ENCODE results near the gene HINT2.

HINT2 gene

DNA sequence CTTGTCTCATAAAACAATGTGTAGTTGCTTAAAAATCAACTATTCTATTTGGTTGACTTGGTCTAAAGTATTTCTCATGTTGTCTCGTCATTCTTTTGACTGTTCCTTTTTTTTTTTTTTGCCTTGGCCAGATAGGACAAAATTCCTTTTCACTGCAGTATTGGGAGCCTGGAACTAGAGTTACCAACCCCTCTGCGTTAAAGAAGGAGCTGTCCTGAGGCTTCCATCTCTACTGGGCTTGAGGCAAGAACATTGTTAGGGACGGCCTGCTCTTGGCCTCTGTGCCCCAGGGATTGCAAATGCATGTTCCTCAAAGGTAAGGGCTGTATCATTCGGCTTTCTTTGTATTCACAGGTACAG lies 24.8 kb downstream of the HINT2 start:
- no peaks in the 10 kb centered on the region for H3K9me3 ChIP-seq (ENCODE audit: insufficient read depth, low read length)
- H3K9ac ChIP-seq (ENCODE audit: low read length), result no peak overlapping the region
- H3K36me3 ChIP-seq (replicated peaks; ENCODE audit: low read depth, low read length), result no peaks in the 10 kb centered on the region
- H3K4me1 ChIP-seq (ENCODE audit: low read length), result peaks cover 47% of the 10 kb centered on the region
- no peak overlapping the region for H3K4me3 ChIP-seq (ENCODE audit: low read length)
- H3K79me2 ChIP-seq (ENCODE audit: low read length), result no peaks in the 10 kb centered on the region
- TF ChIP-seq EZH2phosphoT487 (IDR thresholded peaks at IDR 0.05; ENCODE audit: low read depth), result no peak
- TF ChIP-seq, protein P1, sequence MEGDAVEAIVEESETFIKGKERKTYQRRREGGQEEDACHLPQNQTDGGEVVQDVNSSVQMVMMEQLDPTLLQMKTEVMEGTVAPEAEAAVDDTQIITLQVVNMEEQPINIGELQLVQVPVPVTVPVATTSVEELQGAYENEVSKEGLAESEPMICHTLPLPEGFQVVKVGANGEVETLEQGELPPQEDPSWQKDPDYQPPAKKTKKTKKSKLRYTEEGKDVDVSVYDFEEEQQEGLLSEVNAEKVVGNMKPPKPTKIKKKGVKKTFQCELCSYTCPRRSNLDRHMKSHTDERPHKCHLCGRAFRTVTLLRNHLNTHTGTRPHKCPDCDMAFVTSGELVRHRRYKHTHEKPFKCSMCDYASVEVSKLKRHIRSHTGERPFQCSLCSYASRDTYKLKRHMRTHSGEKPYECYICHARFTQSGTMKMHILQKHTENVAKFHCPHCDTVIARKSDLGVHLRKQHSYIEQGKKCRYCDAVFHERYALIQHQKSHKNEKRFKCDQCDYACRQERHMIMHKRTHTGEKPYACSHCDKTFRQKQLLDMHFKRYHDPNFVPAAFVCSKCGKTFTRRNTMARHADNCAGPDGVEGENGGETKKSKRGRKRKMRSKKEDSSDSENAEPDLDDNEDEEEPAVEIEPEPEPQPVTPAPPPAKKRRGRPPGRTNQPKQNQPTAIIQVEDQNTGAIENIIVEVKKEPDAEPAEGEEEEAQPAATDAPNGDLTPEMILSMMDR (IDR thresholded peaks at IDR 0.05; ENCODE audit: low read depth, low read length), result no peak
- H3K27me3 ChIP-seq (ENCODE audit: low read depth, low read length), result no peaks in the 10 kb centered on the region
- no peak overlapping the region for H3K27ac ChIP-seq (ENCODE audit: low read length)
- H3K4me2 ChIP-seq (ENCODE audit: low read length), result no peak overlapping the region
- no peaks in the 10 kb centered on the region for H4K20me1 ChIP-seq (ENCODE audit: insufficient read depth, low read length)
- H2AFZ ChIP-seq (ENCODE audit: low read depth, low read length), result no peak overlapping the region

DNA sequence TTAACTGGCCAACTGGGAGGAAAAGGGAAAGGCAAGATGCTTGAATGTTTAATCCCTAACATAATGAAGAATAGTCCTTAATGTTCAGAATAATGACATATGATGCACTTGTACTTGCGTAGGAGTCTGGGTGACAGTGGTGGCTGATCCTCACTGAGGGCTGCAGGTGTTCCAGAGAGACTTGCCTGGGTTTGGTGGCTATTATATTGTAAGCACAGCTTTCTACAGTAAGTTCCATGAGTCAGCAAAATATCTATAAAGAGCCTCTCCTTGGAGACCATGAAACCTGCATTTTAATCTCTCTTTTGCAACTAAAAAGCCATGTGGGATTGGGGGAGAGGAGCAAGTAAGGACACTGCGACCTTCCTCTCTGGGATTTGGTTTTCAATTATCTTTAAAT lies 25.3 kb downstream of the HINT2 start:
- H3K9me3 ChIP-seq (ENCODE audit: insufficient read depth, low read length), result no peaks in the 10 kb centered on the region
- no peaks in the 10 kb centered on the region for H3K27me3 ChIP-seq (ENCODE audit: low read depth, low read length)
- no peaks in the 10 kb centered on the region for H3K36me3 ChIP-seq (replicated peaks; ENCODE audit: low read depth, low read length)
- H3K4me3 ChIP-seq (ENCODE audit: low read length), result no peak overlapping the region
- no peak overlapping the region for H2AFZ ChIP-seq (ENCODE audit: low read depth, low read length)
- TF ChIP-seq EZH2phosphoT487 (IDR thresholded peaks at IDR 0.05; ENCODE audit: low read depth), result no peak
- TF ChIP-seq, protein P1 (IDR thresholded peaks at IDR 0.05; ENCODE audit: low read depth, low read length), result no peak
- peaks cover 50% of the 10 kb centered on the region for H3K4me1 ChIP-seq (ENCODE audit: low read length)
- no peak overlapping the region for H3K27ac ChIP-seq (ENCODE audit: low read length)
- H3K4me2 ChIP-seq (ENCODE audit: low read length), result no peak overlapping the region
- H3K9ac ChIP-seq (ENCODE audit: low read length), result no peak overlapping the region
- no peaks in the 10 kb centered on the region for H4K20me1 ChIP-seq (ENCODE audit: insufficient read depth, low read length)
- H3K79me2 ChIP-seq (ENCODE audit: low read length), result no peaks in the 10 kb centered on the region

DNA sequence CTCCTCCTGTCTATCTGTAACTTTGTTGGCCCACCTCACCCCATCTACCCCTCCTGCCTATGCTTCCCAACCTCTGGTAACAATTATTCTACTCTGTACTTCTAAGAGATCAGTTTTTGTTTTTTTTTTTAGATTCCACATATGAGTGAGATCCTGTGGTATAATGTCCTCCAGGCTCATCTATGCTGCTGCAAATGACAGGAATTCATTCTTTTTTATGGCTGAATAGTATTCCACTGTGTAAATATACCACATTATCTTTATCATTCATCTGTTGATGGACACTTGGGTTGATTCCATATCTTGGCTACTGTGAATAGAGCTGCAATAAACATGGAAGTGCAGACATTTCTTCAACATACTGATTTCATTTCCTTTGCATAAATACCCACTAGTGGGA lies 31.4 kb downstream of the HINT2 start:
- Histone ChIP-seq H4K20me1 (ENCODE audit: insufficient read depth, low read length) (no peaks in the 10 kb centered on the region), H3K4me2 (ENCODE audit: low read length) (no peak overlapping the region), H2AFZ (ENCODE audit: low read depth, low read length) (no peak overlapping the region), H3K79me2 (ENCODE audit: low read length) (no peaks in the 10 kb centered on the region), H3K9me3 (ENCODE audit: insufficient read depth, low read length) (no peaks in the 10 kb centered on the region), H3K27me3 (ENCODE audit: low read depth, low read length) (no peaks in the 10 kb centered on the region), H3K9ac (ENCODE audit: low read length) (no peak overlapping the region), H3K4me1 (ENCODE audit: low read length) (peaks cover 23% of the 10 kb centered on the region), H3K4me3 (ENCODE audit: low read length) (no peak overlapping the region), H3K27ac (ENCODE audit: low read length) (no peak overlapping the region), H3K36me3 (replicated peaks; ENCODE audit: low read depth, low read length) (peaks cover 4% of the 10 kb centered on the region)
- TF ChIP-seq, protein P1 (IDR thresholded peaks at IDR 0.05; ENCODE audit: low read depth, low read length), result no peak
- TF ChIP-seq EZH2phosphoT487 (IDR thresholded peaks at IDR 0.05; ENCODE audit: low read depth), result no peak

DNA sequence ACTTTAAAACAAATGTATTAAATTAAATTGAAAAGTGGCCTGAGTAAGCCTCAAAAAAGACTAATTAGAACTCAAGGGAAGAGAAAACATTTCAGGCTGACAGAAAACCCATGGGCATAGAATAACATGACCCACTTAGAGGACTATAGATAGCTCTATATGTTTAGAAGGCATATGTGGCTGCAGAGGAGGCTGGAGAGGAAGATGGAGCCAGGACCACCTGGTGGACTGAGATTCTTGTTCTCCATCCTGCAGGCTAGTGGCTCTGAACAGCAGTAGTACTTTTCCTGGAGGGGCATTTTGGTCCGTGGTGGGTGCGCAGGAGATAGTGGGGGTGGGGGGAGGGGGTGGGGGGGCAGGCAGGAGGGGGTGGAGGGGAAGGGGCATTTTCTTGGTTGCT lies 33.8 kb downstream of the HINT2 start:
- Histone ChIP-seq H3K79me2 (ENCODE audit: low read length) (no peaks in the 10 kb centered on the region), H3K27me3 (ENCODE audit: low read depth, low read length) (no peaks in the 10 kb centered on the region), H3K36me3 (replicated peaks; ENCODE audit: low read depth, low read length) (peaks cover 4% of the 10 kb centered on the region), H3K9ac (ENCODE audit: low read length) (no peak overlapping the region), H3K4me2 (ENCODE audit: low read length) (no peak overlapping the region), H3K4me3 (ENCODE audit: low read length) (no peak overlapping the region), H3K27ac (ENCODE audit: low read length) (no peak overlapping the region), H2AFZ (ENCODE audit: low read depth, low read length) (no peak overlapping the region), H4K20me1 (ENCODE audit: insufficient read depth, low read length) (no peaks in the 10 kb centered on the region), H3K9me3 (ENCODE audit: insufficient read depth, low read length) (no peaks in the 10 kb centered on the region), H3K4me1 (ENCODE audit: low read length) (peaks cover 19% of the 10 kb centered on the region)
- TF ChIP-seq, protein P1 (IDR thresholded peaks at IDR 0.05; ENCODE audit: low read depth, low read length), result no peak
- no peak for TF ChIP-seq EZH2phosphoT487 (IDR thresholded peaks at IDR 0.05; ENCODE audit: low read depth)

All from OCI-LY3 (cell line).